BE2C (cell line): ENCODE results near the gene KRT84.

Source experiments
- DNase-seq: peaks from one replicate; pipeline ENCODE4 v3.0.0-alpha.2; 2020
- H3K27me3 ChIP-seq: fragments of 250-450 bp; sonication (Bioruptor Pico); 2 replicates; pipeline ENCODE4 v1.5.1; 2020; ENCODE audit warnings: mild to moderate bottlenecking
- H3K36me3 ChIP-seq: fragments of 250-450 bp; sonication (Bioruptor Pico); 2 replicates; pipeline ENCODE4 v1.5.1; 2020; ENCODE audit warnings: mild to moderate bottlenecking
- H3K4me1 ChIP-seq: fragments of 250-450 bp; sonication (Bioruptor Pico); 2 replicates; pipeline ENCODE4 v1.5.1; 2020
- H3K4me3 ChIP-seq: 2 replicates; pipeline ENCODE4 v1.5.1; 2011; ENCODE audit warnings: low read depth, low read length
- H3K9me3 ChIP-seq: fragments of 250-450 bp; sonication (Bioruptor Pico); 2 replicates; pipeline ENCODE4 v1.5.1; 2020
- CTCF ChIP-seq: IDR thresholded peaks from 2 replicates; pipeline ENCODE4 v1.5.1; 2012; ENCODE audit warnings: mild to moderate bottlenecking, low read depth, low read length

KRT84 gene

GRCh38 chr12:52401526-52401925 is 16.1 kb upstream of the KRT84 start:
- no peak overlapping the region for H3K4me3 ChIP-seq
- no peaks in the 10 kb centered on the region for H3K4me1 ChIP-seq
- H3K27me3 ChIP-seq = no peaks in the 10 kb centered on the region
- DNase-seq = no peak
- H3K9me3 ChIP-seq = no peaks in the 10 kb centered on the region
- H3K36me3 ChIP-seq = no peaks in the 10 kb centered on the region
- TF ChIP-seq CTCF = no peak

GRCh38 chr12:52400906-52401305 is 15.5 kb upstream of the KRT84 start:
- TF ChIP-seq CTCF = no peak
- DNase-seq = no peak
- Histone ChIP-seq H3K27me3 (no peaks in the 10 kb centered on the region; the same call in 1 of the 2 replicates), H3K9me3 (no peaks in the 10 kb centered on the region), H3K4me1 (no peaks in the 10 kb centered on the region), H3K4me3 (no peak overlapping the region), H3K36me3 (no peaks in the 10 kb centered on the region)

- no peaks in the 10 kb centered on the region for H3K9me3 ChIP-seq
- H3K4me1 ChIP-seq = no peaks in the 10 kb centered on the region
- H3K4me3 ChIP-seq = no peak overlapping the region
- H3K36me3 ChIP-seq = no peaks in the 10 kb centered on the region
- H3K27me3 ChIP-seq = no peaks in the 10 kb centered on the region; the same call in 1 of the 2 replicates
- DNase-seq = no peak
- TF ChIP-seq CTCF = no peak
These were observed 14.3 kb upstream of the KRT84 start for GRCh38 chr12:52399756-52400155.

GRCh38 chr12:52398176-52398575 is 12.7 kb upstream of the KRT84 start:
- no peaks in the 10 kb centered on the region for H3K36me3 ChIP-seq
- H3K4me1 ChIP-seq = no peaks in the 10 kb centered on the region
- TF ChIP-seq CTCF = no peak
- H3K27me3 ChIP-seq = no peaks in the 10 kb centered on the region; the same call in 1 of the 2 replicates
- no peak for DNase-seq
- no peaks in the 10 kb centered on the region for H3K9me3 ChIP-seq
- H3K4me3 ChIP-seq = no peak overlapping the region

GRCh38 chr12:52396656-52397055 is 11.2 kb upstream of the KRT84 start:
- no peaks in the 10 kb centered on the region for H3K36me3 ChIP-seq
- DNase-seq = no peak
- H3K4me3 ChIP-seq = no peak overlapping the region
- H3K4me1 ChIP-seq = peaks cover 1% of the 10 kb centered on the region
- no peaks in the 10 kb centered on the region for H3K9me3 ChIP-seq
- TF ChIP-seq CTCF = no peak
- H3K27me3 ChIP-seq = no peaks in the 10 kb centered on the region; the same call in 1 of the 2 replicates

- peak; percentile 34 for TF ChIP-seq CTCF
- Histone ChIP-seq H3K36me3 (no peaks in the 10 kb centered on the region), H3K27me3 (no peaks in the 10 kb centered on the region; the same call in 1 of the 2 replicates), H3K9me3 (no peaks in the 10 kb centered on the region), H3K4me1 (peaks cover 5% of the 10 kb centered on the region), H3K4me3 (no peak overlapping the region)
- DNase-seq = no peak
These were observed 10.4 kb upstream of the KRT84 start for GRCh38 chr12:52395761-52396434.
